ENCODE results near the gene DACH1.

DACH1 gene

GRCh38 chr13:71860547-71861138 is 6.4 kb downstream of the DACH1 start:
- Histone ChIP-seq H3K27ac (ENCODE audit: low read length, poor library complexity, severe bottlenecking) (no peak overlapping the region), H3K27me3 (ENCODE audit: control insufficient read depth in 1 of 2, insufficient read depth in 1 of 2, low read length in 2 of 2) (peaks cover 14 to 35% of the 10 kb centered on the region in 2 experiments), H3K36me3 (ENCODE audit: control insufficient read depth in 1 of 2, insufficient read depth in 2 of 2, low read depth in 1 of 2, low read length in 2 of 2) (no peaks in the 10 kb centered on the region), H3K79me1 (replicated peaks; ENCODE audit: low read length, poor library complexity, severe bottlenecking) (no peaks in the 10 kb centered on the region), H3K23ac (ENCODE audit: low read length in 2 of 2) (no peak overlapping the region), H3K4me3 (ENCODE audit: insufficient read depth in 1 of 2, low read depth in 1 of 2, low read length in 2 of 2) (no peak overlapping the region), H3K9ac (ENCODE audit: low read length) (no peak overlapping the region), H2BK12ac (ENCODE audit: low read length in 2 of 2) (no peak overlapping the region), H4K8ac (ENCODE audit: low read length) (no peak overlapping the region), H2AFZ (ENCODE audit: low read depth, low read length) (no peak overlapping the region), H3K9me3 (ENCODE audit: control insufficient read depth, low read length) (no peaks in the 10 kb centered on the region), H3K4me2 (ENCODE audit: low read length, poor library complexity, severe bottlenecking) (no peak overlapping the region), H4K91ac (ENCODE audit: low read length) (no peak overlapping the region), H3K14ac (ENCODE audit: low read length in 2 of 2) (no peak overlapping the region), H3K4me1 (ENCODE audit: control insufficient read depth, insufficient read depth, low read depth, low read length) (peaks cover 14% of the 10 kb centered on the region), H2AK5ac (ENCODE audit: low read length, severe bottlenecking) (no peak overlapping the region), H3K4ac (ENCODE audit: low read depth in 1 of 2, low read length in 2 of 2) (no peak overlapping the region), H3K18ac (ENCODE audit: low read depth in 1 of 2, low read length in 2 of 2) (no peak overlapping the region), H2BK120ac (ENCODE audit: low read depth, low read length) (no peak overlapping the region), H2BK15ac (ENCODE audit: low read depth, poor library complexity, severe bottlenecking) (no peak overlapping the region), H2BK5ac (ENCODE audit: low read depth, low read length, poor library complexity, severe bottlenecking) (no peak overlapping the region)
- 79% methylated on average over 2 of the region's 3 CpGs for WGBS
- no peak for DNase-seq

GRCh38 chr13:71858647-71859046 is 8.4 kb downstream of the DACH1 start:
- H2AK5ac ChIP-seq (ENCODE audit: low read length, severe bottlenecking) = no peak overlapping the region
- no peak overlapping the region for H2BK5ac ChIP-seq (ENCODE audit: low read depth, low read length, poor library complexity, severe bottlenecking)
- H2AFZ ChIP-seq (ENCODE audit: low read depth, low read length) = no peak overlapping the region
- H3K4me2 ChIP-seq (ENCODE audit: low read length, poor library complexity, severe bottlenecking) = no peak overlapping the region
- H3K4me1 ChIP-seq (ENCODE audit: control insufficient read depth, insufficient read depth, low read depth, low read length) = no peaks in the 10 kb centered on the region
- no peak overlapping the region for H2BK15ac ChIP-seq (ENCODE audit: low read depth, poor library complexity, severe bottlenecking)
- H4K8ac ChIP-seq (ENCODE audit: low read length) = no peak overlapping the region
- no peak overlapping the region for H3K18ac ChIP-seq (ENCODE audit: low read depth in 1 of 2, low read length in 2 of 2)
- DNase-seq = no peak
- H4K91ac ChIP-seq (ENCODE audit: low read length) = no peak overlapping the region
- H3K79me1 ChIP-seq (replicated peaks; ENCODE audit: low read length, poor library complexity, severe bottlenecking) = no peaks in the 10 kb centered on the region
- WGBS = 60% methylated on average over 1 of the region's 1 CpG
- H3K4ac ChIP-seq (ENCODE audit: low read depth in 1 of 2, low read length in 2 of 2) = no peak overlapping the region
- H3K23ac ChIP-seq (ENCODE audit: low read length in 2 of 2) = no peak overlapping the region
- no peak overlapping the region for H2BK12ac ChIP-seq (ENCODE audit: low read length in 2 of 2)
- no peak overlapping the region for H3K14ac ChIP-seq (ENCODE audit: low read length in 2 of 2)
- H3K4me3 ChIP-seq (ENCODE audit: insufficient read depth in 1 of 2, low read depth in 1 of 2, low read length in 2 of 2) = no peak overlapping the region
- no peaks in the 10 kb centered on the region for H3K36me3 ChIP-seq (ENCODE audit: control insufficient read depth in 1 of 2, insufficient read depth in 2 of 2, low read depth in 1 of 2, low read length in 2 of 2)
- H3K9ac ChIP-seq (ENCODE audit: low read length) = no peak overlapping the region
- H3K27me3 ChIP-seq (ENCODE audit: control insufficient read depth in 1 of 2, insufficient read depth in 1 of 2, low read length in 2 of 2) = peaks cover 0 to 15% of the 10 kb centered on the region in 2 experiments
- H2BK120ac ChIP-seq (ENCODE audit: low read depth, low read length) = no peak overlapping the region
- H3K27ac ChIP-seq (ENCODE audit: low read length, poor library complexity, severe bottlenecking) = no peak overlapping the region
- H3K9me3 ChIP-seq (ENCODE audit: control insufficient read depth, low read length) = no peaks in the 10 kb centered on the region

GRCh38 chr13:71856548-71857043 is 10.4 kb downstream of the DACH1 start:
- H2BK15ac ChIP-seq (ENCODE audit: low read depth, poor library complexity, severe bottlenecking) = no peak overlapping the region
- no peak overlapping the region for H3K14ac ChIP-seq (ENCODE audit: low read length in 2 of 2)
- no peak overlapping the region for H4K8ac ChIP-seq (ENCODE audit: low read length)
- no peaks in the 10 kb centered on the region for H3K9me3 ChIP-seq (ENCODE audit: control insufficient read depth, low read length)
- H2BK120ac ChIP-seq (ENCODE audit: low read depth, low read length) = no peak overlapping the region
- H3K18ac ChIP-seq (ENCODE audit: low read depth in 1 of 2, low read length in 2 of 2) = no peak overlapping the region
- no peak overlapping the region for H3K23ac ChIP-seq (ENCODE audit: low read length in 2 of 2)
- no peak overlapping the region for H3K4ac ChIP-seq (ENCODE audit: low read depth in 1 of 2, low read length in 2 of 2)
- no CpG with 5 or more reads among the region's 4 CpGs for WGBS
- H3K4me2 ChIP-seq (ENCODE audit: low read length, poor library complexity, severe bottlenecking) = no peak overlapping the region
- no peak overlapping the region for H2BK5ac ChIP-seq (ENCODE audit: low read depth, low read length, poor library complexity, severe bottlenecking)
- no peaks in the 10 kb centered on the region for H3K79me1 ChIP-seq (replicated peaks; ENCODE audit: low read length, poor library complexity, severe bottlenecking)
- H2BK12ac ChIP-seq (ENCODE audit: low read length in 2 of 2) = no peak overlapping the region
- no peak for DNase-seq
- no peak overlapping the region for H3K4me3 ChIP-seq (ENCODE audit: insufficient read depth in 1 of 2, low read depth in 1 of 2, low read length in 2 of 2)
- H4K91ac ChIP-seq (ENCODE audit: low read length) = no peak overlapping the region
- H3K36me3 ChIP-seq (ENCODE audit: control insufficient read depth in 1 of 2, insufficient read depth in 2 of 2, low read depth in 1 of 2, low read length in 2 of 2) = no peaks in the 10 kb centered on the region
- no peak overlapping the region for H3K27ac ChIP-seq (ENCODE audit: low read length, poor library complexity, severe bottlenecking)
- no peaks in the 10 kb centered on the region for H3K27me3 ChIP-seq (ENCODE audit: control insufficient read depth in 1 of 2, insufficient read depth in 1 of 2, low read length in 2 of 2)
- no peak overlapping the region for H3K9ac ChIP-seq (ENCODE audit: low read length)
- no peaks in the 10 kb centered on the region for H3K4me1 ChIP-seq (ENCODE audit: control insufficient read depth, insufficient read depth, low read depth, low read length)
- H2AFZ ChIP-seq (ENCODE audit: low read depth, low read length) = no peak overlapping the region
- H2AK5ac ChIP-seq (ENCODE audit: low read length, severe bottlenecking) = no peak overlapping the region

GRCh38 chr13:71854401-71854800 is 12.6 kb downstream of the DACH1 start:
- Histone ChIP-seq H2AK5ac (ENCODE audit: low read length, severe bottlenecking) (no peak overlapping the region), H3K4me1 (ENCODE audit: control insufficient read depth, insufficient read depth, low read depth, low read length) (no peaks in the 10 kb centered on the region), H3K4ac (ENCODE audit: low read depth in 1 of 2, low read length in 2 of 2) (no peak overlapping the region), H3K9me3 (ENCODE audit: control insufficient read depth, low read length) (no peaks in the 10 kb centered on the region), H3K9ac (ENCODE audit: low read length) (no peak overlapping the region), H4K8ac (ENCODE audit: low read length) (no peak overlapping the region), H2BK120ac (ENCODE audit: low read depth, low read length) (no peak overlapping the region), H3K79me1 (replicated peaks; ENCODE audit: low read length, poor library complexity, severe bottlenecking) (no peaks in the 10 kb centered on the region), H3K14ac (ENCODE audit: low read length in 2 of 2) (no peak overlapping the region), H3K4me3 (ENCODE audit: insufficient read depth in 1 of 2, low read depth in 1 of 2, low read length in 2 of 2) (no peak overlapping the region), H2BK5ac (ENCODE audit: low read depth, low read length, poor library complexity, severe bottlenecking) (no peak overlapping the region), H3K27ac (ENCODE audit: low read length, poor library complexity, severe bottlenecking) (no peak overlapping the region), H3K36me3 (ENCODE audit: control insufficient read depth in 1 of 2, insufficient read depth in 2 of 2, low read depth in 1 of 2, low read length in 2 of 2) (no peaks in the 10 kb centered on the region), H3K18ac (ENCODE audit: low read depth in 1 of 2, low read length in 2 of 2) (no peak overlapping the region), H2BK15ac (ENCODE audit: low read depth, poor library complexity, severe bottlenecking) (no peak overlapping the region), H3K4me2 (ENCODE audit: low read length, poor library complexity, severe bottlenecking) (no peak overlapping the region), H3K23ac (ENCODE audit: low read length in 2 of 2) (no peak overlapping the region), H3K27me3 (ENCODE audit: control insufficient read depth in 1 of 2, insufficient read depth in 1 of 2, low read length in 2 of 2) (no peaks in the 10 kb centered on the region), H4K91ac (ENCODE audit: low read length) (no peak overlapping the region), H2BK12ac (ENCODE audit: low read length in 2 of 2) (no peak overlapping the region), H2AFZ (ENCODE audit: low read depth, low read length) (no peak overlapping the region)
- no CpG with 5 or more reads among the region's 1 CpG for WGBS
- DNase-seq = no peak

Data from mesenchymal stem cell (in vitro differentiated cells and primary cell).